GM18861 (cell line): ENCODE measurements around the gene SLC31A1.
A peak's percentile ranks its signal among the peaks of the same experiment; 100 is the strongest.

Source experiments
- ATAC-seq: cut with Tn5 transposase; IDR thresholded peaks from one replicate; pipeline ENCODE4 v1.9.1; 2021; ENCODE audit not compliant: unreplicated experiment

SLC31A1 gene

GRCh38 chr9:113301548-113301947, 80.2 kb downstream of the SLC31A1 start:
- ATAC-seq = no peak

DNA sequence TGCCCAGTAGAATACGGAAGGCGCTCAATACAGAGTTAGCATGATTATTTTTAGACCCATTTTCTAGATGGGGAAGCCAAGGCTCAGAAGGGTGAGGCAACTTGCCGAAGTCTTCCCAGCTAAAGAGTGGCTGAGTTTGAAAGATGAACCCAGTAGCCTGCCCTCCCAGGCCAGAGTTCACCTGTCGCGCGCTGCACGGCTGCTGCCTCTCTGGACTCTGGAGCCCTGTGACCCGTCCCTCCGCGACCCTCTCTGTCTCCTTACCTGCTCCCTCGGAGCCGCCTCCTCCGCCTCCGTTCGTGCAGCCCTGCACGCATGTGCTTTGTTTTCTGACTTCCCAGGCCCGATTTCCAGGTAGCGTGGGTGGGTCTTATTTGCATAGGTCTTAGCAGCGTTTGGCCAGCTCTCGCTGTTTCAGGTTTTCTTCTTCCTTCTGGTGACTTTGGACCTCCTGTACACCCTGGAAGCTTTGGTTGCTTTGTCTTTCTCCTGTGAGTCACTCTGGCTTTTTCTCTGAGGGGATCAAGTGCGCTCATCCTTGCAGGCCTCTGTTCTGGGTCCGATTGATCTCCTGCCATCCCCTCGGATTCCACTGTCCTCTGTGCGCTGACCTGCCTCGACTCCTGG, 81.6 kb downstream of the SLC31A1 start, which contains the start of gene RNF183:
Gene RNF183 (minus strand): TSS at position 585 of the 627 bp plus-strand sequence. CDS start 5,192 bp downstream, outside the sequence.
- no peak for ATAC-seq

DNA sequence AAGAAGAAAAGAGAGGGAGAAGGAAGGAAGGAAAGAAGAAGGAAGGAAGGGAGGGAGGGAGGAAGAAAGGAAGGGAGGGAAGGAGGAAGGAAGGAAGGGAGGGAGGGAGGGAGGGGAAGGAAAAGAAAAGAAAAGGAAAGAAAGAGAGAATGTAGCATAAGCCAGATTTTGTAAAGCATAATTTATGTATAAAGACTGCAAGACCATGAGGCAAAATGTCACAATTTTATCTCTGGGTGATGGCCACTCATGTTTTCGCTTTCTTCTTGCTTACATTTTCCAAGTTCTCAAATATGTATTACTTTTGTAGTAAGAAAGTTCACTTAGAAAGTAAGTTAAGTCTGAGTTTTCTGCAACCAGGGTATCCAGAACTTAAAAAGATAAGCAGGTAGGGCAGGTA, 85.2 kb downstream of the SLC31A1 start:
- no peak for ATAC-seq

GRCh38 chr9:113307396-113307975, 86.1 kb downstream of the SLC31A1 start:
- ATAC-seq = no peak

DNA sequence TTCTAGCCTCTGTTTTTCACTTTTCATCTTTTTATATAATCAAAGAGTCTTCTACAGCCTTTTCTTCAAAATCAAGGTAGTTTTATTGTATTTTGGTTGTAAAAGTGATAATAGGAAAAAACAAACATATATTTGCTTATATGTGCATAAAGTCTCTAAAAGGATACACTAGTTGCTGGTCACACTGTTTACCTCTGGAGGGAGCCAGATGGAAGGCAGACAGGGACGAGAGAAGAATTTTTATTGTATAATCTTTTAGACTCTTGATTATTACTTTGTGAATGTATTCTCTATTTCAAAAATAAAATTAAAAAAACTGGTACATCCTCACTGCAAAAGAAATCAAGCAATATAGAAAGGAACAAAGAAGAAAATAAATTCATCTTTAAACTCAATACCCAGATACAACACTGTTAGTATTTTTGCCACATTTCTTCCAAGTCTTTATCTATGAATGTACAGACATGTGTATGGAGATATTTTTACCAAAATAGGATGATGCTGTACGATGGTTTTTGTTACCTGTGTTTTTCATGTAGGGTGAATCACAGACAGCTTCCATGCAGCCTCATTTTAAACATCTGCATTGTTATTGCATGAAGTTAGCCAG, 88.0 kb downstream of the SLC31A1 start:
- peak; percentile 48 for ATAC-seq

- no peak for ATAC-seq
These were observed 89.2 kb downstream of the SLC31A1 start for GRCh38 chr9:113310538-113310937.

DNA sequence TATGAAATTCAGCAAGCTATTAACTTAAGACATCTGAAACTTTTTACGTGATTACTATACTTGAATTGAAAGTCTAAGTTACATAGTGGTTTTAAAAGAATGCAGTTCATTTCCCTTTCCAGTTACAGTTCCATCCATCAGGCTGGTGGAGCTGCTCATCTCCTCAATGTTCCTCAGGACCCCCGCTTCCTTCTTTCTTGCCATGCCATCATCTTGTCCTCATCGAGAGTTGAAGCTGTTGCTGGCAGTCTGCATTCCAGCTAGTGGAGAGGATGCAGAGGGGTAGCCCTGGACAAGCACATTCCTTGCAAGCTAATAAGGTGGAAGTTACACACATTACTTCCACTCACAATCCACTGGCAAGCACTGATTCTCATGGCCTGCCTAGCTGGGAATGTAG, 90.6 kb downstream of the SLC31A1 start:
- no peak for ATAC-seq

GRCh38 chr9:113313261-113313660, 91.9 kb downstream of the SLC31A1 start:
- no peak for ATAC-seq
